Adrenal gland (tissue), 12 donors: Measurements from ENCODE around the gene SPIRE1. TPM values are rescaled to one million over a fixed set of nuclear protein-coding genes. Genes with fewer than 3 reads are reported as not detected.

Experiments
- DNase-seq, 7 donors: peaks; one replicate each; pipeline ENCODE4 v3.0.0-alpha.2; 2019 to 2020
- H3K27ac ChIP-seq, 5 donors: fragments of 200-600 bp; sonication (generic) in 4 of 5; 1 replicate in 3 of 5; 2 replicates in 2 of 5; pipeline versions ENCODE4 v1.5.1 to v1.8.0; 2016 to 2020; ENCODE audit warnings: mild to moderate bottlenecking in 1 of 5
- H3K27me3 ChIP-seq: fragments of 200-600 bp; 2 replicates; pipeline ENCODE4 v1.8.0; 2021
- H3K36me3 ChIP-seq, 2 donors: fragments of 200-600 bp; replicated peaks in 1 of 2; 1 replicate in 1 of 2; 2 replicates in 1 of 2; pipeline versions ENCODE4 v1.5.1 to v1.8.0; 2018 to 2022
- H3K4me1 ChIP-seq, 2 donors: fragments of 200-600 bp; replicated peaks in 1 of 2; 1 replicate in 1 of 2; 2 replicates in 1 of 2; pipeline versions ENCODE4 v1.5.1 to v1.8.0; 2018 to 2021
- H3K4me3 ChIP-seq, 4 donors: fragments of 200-600 bp; sonication (generic) in 3 of 4; one replicate each; pipeline ENCODE4 v1.5.1; 2016 to 2018
- H3K9me3 ChIP-seq, 3 donors: fragments of 200-600 bp; sonication (generic) in 1 of 3; replicated peaks in 1 of 3; 1 replicate in 2 of 3; 2 replicates in 1 of 3; pipeline versions ENCODE4 v1.5.1 to v1.8.0; 2016 to 2021
- POLR2A ChIP-seq, 2 donors: fragments of 450-650 bp; IDR thresholded peaks; one replicate each; pipeline ENCODE4 v1.6.1; 2017; ENCODE audit warnings: antibody characterized with exemption in 2 of 2, mild to moderate bottlenecking in 2 of 2, moderate library complexity in 1 of 2
- WGBS, 4 donors: extraction: QIAGEN DNeasy Blood & Tissue Kit in 2 of 4; methylation state at CpG; one replicate each; pipeline versions ENCODE4 v1.1.5 to v1.1.7; 2013 to 2017; 5-methylcytosine and 5-hydroxymethylcytosine counted together
- intact Hi-C, 2 donors: fragments of 100-400 bp; cut with DNase I; formaldehyde crosslinking; loops; one replicate each; pipeline versions ENCODE4 v1.14.1 to v1.15.0; 2022 to 2023
- polyA plus RNA-seq, 3 donors: library from polyadenylated mRNA; stranded (reverse); fragments of 200-250 nt in 2 of 3; fragments of 350-450 nt in 1 of 3; fragmentation: Illumina TruSeq in 1 of 3; extraction: RNeasy Lipid Tissue Mini Kit (QIAGEN cat#74804) in 1 of 3; gene quantifications; one replicate each; pipeline ENCODE4 v1.2.3, GENCODE V29; 2013 to 2014
- total RNA-seq, 9 donors: library from RNA; depleted of rRNA in 4 of 9; stranded (reverse); fragments of >200 nt in 4 of 9; fragments of 120-200 nt in 1 of 9; fragmentation: NEBNext Ultra II Directional in 1 of 9; extraction: Animal tissue kit (Norgen Biotek cat#: 25700) in 1 of 9; gene quantifications; one replicate each; pipeline versions ENCODE4 v1.1.0 to v1.2.4, GENCODE V29; 2013 to 2023
- TF ChIP-seq, protein P1 (sequence below), 6 experiments: fragments of 450-650 bp in 4 of 6; fragments of 200-600 bp in 2 of 6; sonication (generic) in 1 of 6; IDR thresholded peaks; 1 replicate in 5 of 6; 2 replicates in 1 of 6; pipeline versions ENCODE4 v1.5.1 to v1.8.0; 2016 to 2021; ENCODE audit warnings: antibody characterized with exemption in 6 of 6, mild to moderate bottlenecking in 2 of 6, moderate library complexity in 1 of 6
- donor health status: healthy with polysubstance abuse.
- donor health status: Bipolar disorder and iron deficiency.
- donor health status: DM: yes; HTN: yes; CAD: no.
- donor health status: DM: no; HTN: no; CAD: no.
- donor health status: DM: no; HTN: no; CAD: no.
- donor health status: DM: yes; HTN: yes; CAD: no.

SPIRE1 gene
- total and polyA plus RNA-seq, 12 donors, result 11.7 to 74.0 (median 45.6) TPM

- Histone ChIP-seq H3K36me3 (peaks cover 0 to 14% of the 10 kb centered on the region in 2 donors), H3K27ac (no peak overlapping the region), H3K4me1 (no peaks in the 10 kb centered on the region), H3K4me3 (no peak overlapping the region), H3K9me3 (no peaks in the 10 kb centered on the region), H3K27me3 (no peaks in the 10 kb centered on the region)
- 87 to 97% (median 92%) methylated on average over 3 of the region's 3 CpGs for WGBS, 4 donors
- TF ChIP-seq, protein P1, sequence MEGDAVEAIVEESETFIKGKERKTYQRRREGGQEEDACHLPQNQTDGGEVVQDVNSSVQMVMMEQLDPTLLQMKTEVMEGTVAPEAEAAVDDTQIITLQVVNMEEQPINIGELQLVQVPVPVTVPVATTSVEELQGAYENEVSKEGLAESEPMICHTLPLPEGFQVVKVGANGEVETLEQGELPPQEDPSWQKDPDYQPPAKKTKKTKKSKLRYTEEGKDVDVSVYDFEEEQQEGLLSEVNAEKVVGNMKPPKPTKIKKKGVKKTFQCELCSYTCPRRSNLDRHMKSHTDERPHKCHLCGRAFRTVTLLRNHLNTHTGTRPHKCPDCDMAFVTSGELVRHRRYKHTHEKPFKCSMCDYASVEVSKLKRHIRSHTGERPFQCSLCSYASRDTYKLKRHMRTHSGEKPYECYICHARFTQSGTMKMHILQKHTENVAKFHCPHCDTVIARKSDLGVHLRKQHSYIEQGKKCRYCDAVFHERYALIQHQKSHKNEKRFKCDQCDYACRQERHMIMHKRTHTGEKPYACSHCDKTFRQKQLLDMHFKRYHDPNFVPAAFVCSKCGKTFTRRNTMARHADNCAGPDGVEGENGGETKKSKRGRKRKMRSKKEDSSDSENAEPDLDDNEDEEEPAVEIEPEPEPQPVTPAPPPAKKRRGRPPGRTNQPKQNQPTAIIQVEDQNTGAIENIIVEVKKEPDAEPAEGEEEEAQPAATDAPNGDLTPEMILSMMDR (IDR thresholded peaks at IDR 0.05), result no peak
- no peak for TF ChIP-seq POLR2A (IDR thresholded peaks at IDR 0.05)
- intact Hi-C loops, result no loop called here
- DNase-seq, result no peak
Measured at GRCh38 chr18:12479536-12479935, 178.4 kb downstream of the SPIRE1 start.

GRCh38 chr18:12478269-12479047 lies 179.4 kb downstream of the SPIRE1 start:
- H3K4me3 ChIP-seq, result no peak overlapping the region
- WGBS, 4 donors, result 93 to 97% (median 96%) methylated on average over 12 of the region's 12 CpGs
- H3K4me1 ChIP-seq, result no peaks in the 10 kb centered on the region
- H3K27ac ChIP-seq, result no peak overlapping the region
- H3K36me3 ChIP-seq, result peaks cover 0 to 14% of the 10 kb centered on the region in 2 donors
- intact Hi-C loops, result no loop called here
- no peak for TF ChIP-seq POLR2A (IDR thresholded peaks at IDR 0.05)
- TF ChIP-seq, protein P1 (IDR thresholded peaks at IDR 0.05), result no peak
- no peak for DNase-seq
- no peaks in the 10 kb centered on the region for H3K27me3 ChIP-seq
- H3K9me3 ChIP-seq, result no peaks in the 10 kb centered on the region

GRCh38 chr18:12477606-12478005 lies 180.3 kb downstream of the SPIRE1 start:
- Histone ChIP-seq H3K27ac (no peak overlapping the region), H3K27me3 (no peaks in the 10 kb centered on the region), H3K4me1 (no peaks in the 10 kb centered on the region), H3K36me3 (peaks cover 0 to 14% of the 10 kb centered on the region in 2 donors), H3K4me3 (no peak overlapping the region), H3K9me3 (no peaks in the 10 kb centered on the region)
- intact Hi-C loops, result no loop called here
- no peak for DNase-seq
- TF ChIP-seq, protein P1 (IDR thresholded peaks at IDR 0.05), result no peak
- TF ChIP-seq POLR2A (IDR thresholded peaks at IDR 0.05), result no peak
- WGBS, 4 donors, result 89 to 96% (median 93%) methylated on average over 11 of the region's 11 CpGs

DNA sequence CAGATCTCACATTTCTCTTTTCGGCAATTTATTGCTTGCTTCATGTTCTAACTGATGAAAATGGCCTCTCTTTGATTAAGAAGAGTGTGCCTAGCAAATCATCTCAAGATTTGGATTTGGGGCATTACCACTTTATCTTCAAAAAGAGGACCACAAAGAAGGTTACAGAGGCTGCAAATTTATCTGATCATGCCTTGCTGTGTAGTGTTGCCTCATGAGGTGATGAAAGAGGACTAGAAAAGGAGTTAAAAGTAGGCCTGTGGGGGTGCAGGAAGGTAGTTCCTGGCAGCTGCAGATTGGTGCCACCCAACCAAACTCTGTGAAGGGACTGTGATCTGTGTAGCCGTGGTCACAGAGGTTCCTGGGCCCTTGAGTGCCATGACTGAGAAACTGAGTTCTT lies 181.0 kb downstream of the SPIRE1 start:
- no peaks in the 10 kb centered on the region for H3K27me3 ChIP-seq

More for the DNA sequence above, 181.0 kb downstream of the SPIRE1 start:
- DNase-seq, result no peak
- 88 to 95% (median 91%) methylated on average over 2 of the region's 2 CpGs for WGBS, 4 donors
- no peak overlapping the region for H3K27ac ChIP-seq
- H3K36me3 ChIP-seq, result peaks cover 0 to 14% of the 10 kb centered on the region in 2 donors
- intact Hi-C loops, result no loop called here
- TF ChIP-seq, protein P1 (IDR thresholded peaks at IDR 0.05), result no peak
- no peak for TF ChIP-seq POLR2A (IDR thresholded peaks at IDR 0.05)
- H3K4me3 ChIP-seq, result no peak overlapping the region
- H3K4me1 ChIP-seq, result no peaks in the 10 kb centered on the region
- no peaks in the 10 kb centered on the region for H3K9me3 ChIP-seq
